CD14-positive monocyte (primary cell): ENCODE results near the gene ATMIN. TPM values are rescaled to one million over a fixed set of nuclear protein-coding genes. Genes with fewer than 3 reads are reported as not detected.

Experiments
- DNase-seq, 3 donors: peaks; one replicate each; pipeline ENCODE4 v3.0.0-alpha.2; 2011 to 2022
- H2AFZ ChIP-seq: 2 replicates; pipeline ENCODE4 v1.6.0; 2012; ENCODE audit warnings: mild to moderate bottlenecking, low read depth, low read length, inconsistent platforms; ENCODE audit not compliant: insufficient read depth, poor library complexity, severe bottlenecking
- H3K27ac ChIP-seq, 2 donors: 1 replicate in 1 of 2; 2 replicates in 1 of 2; pipeline ENCODE4 v1.5.1; 2012 to 2013; ENCODE audit warnings: low read length in 2 of 2, control low read depth in 1 of 2, inconsistent platforms in 1 of 2, low read depth in 1 of 2, mild to moderate bottlenecking in 1 of 2
- H3K27me3 ChIP-seq, 2 donors: one replicate each; pipeline versions ENCODE4 v1.6.0 to v1.6.1; 2011 to 2013; ENCODE audit warnings: low read length in 2 of 2; ENCODE audit not compliant: control insufficient read depth in 2 of 2, insufficient read depth in 2 of 2
- H3K36me3 ChIP-seq, 2 donors: replicated peaks in 1 of 2; 1 replicate in 1 of 2; 2 replicates in 1 of 2; pipeline versions ENCODE4 v1.5.1 to v1.6.1; 2012 to 2013; ENCODE audit warnings: low read length in 2 of 2, control low read depth in 1 of 2, inconsistent platforms in 1 of 2, mild to moderate bottlenecking in 1 of 2; ENCODE audit not compliant: insufficient read depth in 2 of 2, control insufficient read depth in 1 of 2
- H3K4me1 ChIP-seq, 2 donors: 1 replicate in 1 of 2; 2 replicates in 1 of 2; pipeline versions ENCODE4 v1.5.1 to v1.6.1; 2012 to 2013; ENCODE audit warnings: low read length in 2 of 2, control low read depth in 1 of 2, inconsistent platforms in 1 of 2, mild to moderate bottlenecking in 1 of 2, moderate library complexity in 1 of 2; ENCODE audit not compliant: insufficient read depth in 2 of 2, control insufficient read depth in 1 of 2
- H3K4me2 ChIP-seq: replicated peaks from 2 replicates; pipeline ENCODE3; 2012; ENCODE audit warnings: low read length, moderate library complexity, mild to moderate bottlenecking; ENCODE audit not compliant: poor library complexity, severe bottlenecking; ENCODE audit errors: extremely low read depth
- H3K4me3 ChIP-seq, 3 experiments: fragments of 200-600 bp in 1 of 3; sonication (generic) in 1 of 3; replicated peaks in 1 of 3; 1 replicate in 2 of 3; 2 replicates in 1 of 3; pipeline ENCODE4 v1.5.1; 2011 to 2013; ENCODE audit warnings: low read length in 3 of 3, mild to moderate bottlenecking in 3 of 3, control low read depth in 2 of 3, low read depth in 2 of 3, inconsistent platforms in 1 of 3, moderate library complexity in 1 of 3
- H3K79me2 ChIP-seq: 2 replicates; pipeline ENCODE4 v1.6.0; 2012; ENCODE audit warnings: mild to moderate bottlenecking, control low read depth, inconsistent platforms, low read length, moderate library complexity; ENCODE audit not compliant: insufficient read depth
- H3K9ac ChIP-seq: 2 replicates; pipeline ENCODE4 v1.6.0; 2017; ENCODE audit warnings: low read length, mild to moderate bottlenecking; ENCODE audit not compliant: insufficient read depth, poor library complexity, severe bottlenecking
- H3K9me3 ChIP-seq, 2 donors: replicated peaks in 1 of 2; 1 replicate in 1 of 2; 2 replicates in 1 of 2; pipeline versions ENCODE4 v1.5.1 to v1.6.1; 2012 to 2013; ENCODE audit warnings: low read length in 2 of 2, control low read depth in 1 of 2; ENCODE audit not compliant: control insufficient read depth in 1 of 2, insufficient read depth in 1 of 2
- H4K20me1 ChIP-seq: 2 replicates; pipeline ENCODE4 v1.6.0; 2012; ENCODE audit warnings: mild to moderate bottlenecking, low read length, control low read depth, moderate library complexity; ENCODE audit not compliant: insufficient read depth
- H3K27ac Mint-ChIP-seq, 7 donors: one replicate each; pipeline ENCODE4 v1.8.0; 2020; ENCODE audit warnings: mild to moderate bottlenecking in 7 of 7, mixed read lengths in 7 of 7, moderate library complexity in 6 of 7, inconsistent platforms in 2 of 7
- H3K27me3 Mint-ChIP-seq, 3 donors: one replicate each; pipeline ENCODE4 v1.8.0; 2021 to 2022; ENCODE audit warnings: low read depth in 3 of 3, mild to moderate bottlenecking in 3 of 3, mixed read lengths in 3 of 3, moderate library complexity in 3 of 3, inconsistent platforms in 1 of 3
- H3K36me3 Mint-ChIP-seq, 2 donors: one replicate each; pipeline ENCODE4 v1.8.0; 2020; ENCODE audit warnings: mixed read lengths in 2 of 2, inconsistent platforms in 1 of 2, mild to moderate bottlenecking in 1 of 2
- H3K4me1 Mint-ChIP-seq: one replicate; pipeline ENCODE4 v1.8.0; 2020; ENCODE audit warnings: mild to moderate bottlenecking, mixed read lengths
- H3K4me3 Mint-ChIP-seq, 2 donors: one replicate each; pipeline ENCODE4 v1.8.0; 2020; ENCODE audit warnings: mild to moderate bottlenecking in 2 of 2, mixed read lengths in 2 of 2, moderate library complexity in 1 of 2
- H3K9me3 Mint-ChIP-seq, 7 donors: one replicate each; pipeline ENCODE4 v1.8.0; 2020 to 2022; ENCODE audit warnings: mixed read lengths in 7 of 7, mild to moderate bottlenecking in 6 of 7, moderate library complexity in 6 of 7, inconsistent platforms in 2 of 7
- CTCF ChIP-seq: fragments of 200-600 bp; IDR thresholded peaks from one replicate; pipeline ENCODE4 v1.8.0; 2022; ENCODE audit warnings: antibody characterized with exemption, mild to moderate bottlenecking
- WGBS: methylation state at CpG from one replicate; pipeline ENCODE4 v1.1.5; 2013; ENCODE audit warnings: missing lambda C conversion rate; ENCODE audit not compliant: insufficient coverage; 5-methylcytosine and 5-hydroxymethylcytosine counted together
- intact Hi-C, 2 donors: fragments of 100-400 bp; cut with micrococcal nuclease; formaldehyde crosslinking; loops; one replicate each; pipeline versions ENCODE4 v1.15.0 to v1.15.1; 2023
- polyA plus RNA-seq, 3 donors: library from polyadenylated mRNA; depleted of rRNA in 1 of 3; unstranded in 2 of 3; stranded (reverse) in 1 of 3; fragments of 300-500 nt in 2 of 3; fragments of >200 nt in 1 of 3; fragmentation: Illumina TruSeq in 2 of 3; gene quantifications; 1 replicate in 2 of 3; 2 replicates in 1 of 3; pipeline ENCODE4 v1.2.3, GENCODE V29; 2012 to 2021

The ATMIN gene
- polyA plus RNA-seq, 3 donors, result 10.9 to 17.6 (median 13.2) TPM

- H4K20me1 ChIP-seq, result no peaks in the 10 kb centered on the region
- peaks cover 15 to 43% of the 10 kb centered on the region in 2 donors for H3K36me3 ChIP-seq
- peaks cover 0 to 3% of the 10 kb centered on the region in 2 donors for H3K4me1 ChIP-seq
- H3K27ac Mint-ChIP-seq, result no peak overlapping the region
- no CpG with 5 or more reads among the region's 6 CpGs for WGBS
- H3K79me2 ChIP-seq, result peaks cover 63% of the 10 kb centered on the region
- H3K9me3 ChIP-seq, result no peaks in the 10 kb centered on the region
- H2AFZ ChIP-seq, result no peak overlapping the region
- H3K27me3 ChIP-seq, result no peaks in the 10 kb centered on the region
- intact Hi-C loops, result no loop called here
- no peak for TF ChIP-seq CTCF
- H3K4me3 ChIP-seq, result no peak overlapping the region
- H3K27ac ChIP-seq, result no peak overlapping the region
- H3K36me3 Mint-ChIP-seq, result peaks cover 33 to 53% of the 10 kb centered on the region in 2 donors
- no peak overlapping the region for H3K4me2 ChIP-seq
- H3K4me3 Mint-ChIP-seq, result no peak overlapping the region
- H3K9ac ChIP-seq, result no peak overlapping the region
- DNase-seq, result no peak
- H3K4me1 Mint-ChIP-seq, result peaks cover 3% of the 10 kb centered on the region
- H3K9me3 Mint-ChIP-seq, result no peaks in the 10 kb centered on the region
- peaks cover 0 to 1% (median 0%) of the 10 kb centered on the region in 3 donors for H3K27me3 Mint-ChIP-seq
Observed at GRCh38 chr16:80991792-80992430, 43.7 kb upstream of the ATMIN start.

GRCh38 chr16:80992676-80993293 lies 42.9 kb upstream of the ATMIN start:
- DNase-seq, result no peak
- Histone ChIP-seq H4K20me1 (no peaks in the 10 kb centered on the region), H3K9ac (no peak overlapping the region), H3K4me2 (no peak overlapping the region), H3K9me3 (no peaks in the 10 kb centered on the region), H3K36me3 (peaks cover 12 to 41% of the 10 kb centered on the region in 2 donors), H3K79me2 (peaks cover 67% of the 10 kb centered on the region), H3K4me1 (peaks cover 3 to 12% of the 10 kb centered on the region in 2 donors), H3K27me3 (no peaks in the 10 kb centered on the region), H3K4me3 (no peak overlapping the region), H3K27ac (no peak overlapping the region), H2AFZ (no peak overlapping the region)
- no peak for TF ChIP-seq CTCF
- H3K9me3 Mint-ChIP-seq, result no peaks in the 10 kb centered on the region
- peak overlapping the region in 1 of 7 donors; percentile 37 for H3K27ac Mint-ChIP-seq
- WGBS, result no CpG with 5 or more reads among the region's 3 CpGs
- peaks cover 28 to 49% of the 10 kb centered on the region in 2 donors for H3K36me3 Mint-ChIP-seq
- peaks cover 0 to 1% (median 0%) of the 10 kb centered on the region in 3 donors for H3K27me3 Mint-ChIP-seq
- no peak overlapping the region for H3K4me3 Mint-ChIP-seq
- H3K4me1 Mint-ChIP-seq, result peaks cover 7% of the 10 kb centered on the region
- intact Hi-C loops, result no loop called here
